HUES64 (cell line): ENCODE measurements around the gene TAB2.
"Not testable (repeated sequence)": the region's sequence is repeated elsewhere in the genome, so short reads cannot be mapped to it uniquely, and the experiment has no call there.

Experiments used
- H3K27ac ChIP-seq: 2 replicates; pipeline ENCODE4 v1.7.0; 2013; ENCODE audit warnings: low read depth, low read length, inconsistent platforms
- H3K27me3 ChIP-seq: 2 replicates; pipeline ENCODE4 v1.6.1; 2013; ENCODE audit warnings: mild to moderate bottlenecking, low read length; ENCODE audit not compliant: insufficient read depth
- H3K36me3 ChIP-seq: 2 replicates; pipeline ENCODE4 v1.6.1; 2013; ENCODE audit warnings: mild to moderate bottlenecking, low read length; ENCODE audit not compliant: insufficient read depth
- H3K4me1 ChIP-seq: 2 replicates; pipeline ENCODE4 v1.6.1; 2013; ENCODE audit warnings: mild to moderate bottlenecking, low read length, moderate library complexity; ENCODE audit not compliant: insufficient read depth
- H3K4me3 ChIP-seq: 2 replicates; pipeline ENCODE4 v1.5.1; 2013; ENCODE audit warnings: mild to moderate bottlenecking, low read length, moderate library complexity
- H3K9ac ChIP-seq: 2 replicates; pipeline ENCODE4 v1.6.1; 2013; ENCODE audit warnings: mild to moderate bottlenecking, low read depth, low read length
- H3K9me3 ChIP-seq: 2 replicates; pipeline ENCODE4 v1.6.1; 2013; ENCODE audit warnings: low read depth, low read length; ENCODE audit not compliant: insufficient read depth
- WGBS: fragments of 150-250, 120-280 bp; methylation state at CpG from one replicate; pipeline ENCODE4 v1.1.7; 2013; ENCODE audit warnings: missing lambda C conversion rate; 5-methylcytosine and 5-hydroxymethylcytosine counted together

Gene TAB2

GRCh38 chr6:149455031-149455732 lies 137.7 kb downstream of the TAB2 start:
- no peak overlapping the region for H3K4me3 ChIP-seq
- WGBS = 91% methylated on average over 11 of the region's 11 CpGs
- H3K27ac ChIP-seq = no peak overlapping the region
- H3K27me3 ChIP-seq = peaks cover 38% of the 10 kb centered on the region
- H3K36me3 ChIP-seq = no peaks in the 10 kb centered on the region
- H3K4me1 ChIP-seq = no peaks in the 10 kb centered on the region
- no peak overlapping the region for H3K9ac ChIP-seq
- H3K9me3 ChIP-seq = no peaks in the 10 kb centered on the region

- Histone ChIP-seq H3K36me3 (no peaks in the 10 kb centered on the region), H3K4me1 (no peaks in the 10 kb centered on the region)
Measured at GRCh38 chr6:149456311-149457021, 139.0 kb downstream of the TAB2 start.

GRCh38 chr6:149457316-149457884 lies 139.9 kb downstream of the TAB2 start:
- no peak overlapping the region for H3K9ac ChIP-seq
- no peak overlapping the region for H3K4me3 ChIP-seq
- H3K9me3 ChIP-seq = no peaks in the 10 kb centered on the region
- no peaks in the 10 kb centered on the region for H3K4me1 ChIP-seq
- H3K27ac ChIP-seq = no peak overlapping the region
- H3K27me3 ChIP-seq = peaks cover 16% of the 10 kb centered on the region
- no peaks in the 10 kb centered on the region for H3K36me3 ChIP-seq
- 91% methylated on average over 7 of the region's 7 CpGs for WGBS

More at GRCh38 chr6:149456311-149457021, 139.0 kb downstream of the TAB2 start:
- no peak overlapping the region for H3K9ac ChIP-seq
- no peak overlapping the region for H3K4me3 ChIP-seq
- no peak overlapping the region for H3K27ac ChIP-seq
- H3K9me3 ChIP-seq = no peaks in the 10 kb centered on the region
- 95% methylated on average over 49 of the region's 49 CpGs for WGBS
- peaks cover 26% of the 10 kb centered on the region for H3K27me3 ChIP-seq

- H3K4me3 ChIP-seq = no peak overlapping the region
- H3K9ac ChIP-seq = no peak overlapping the region
- WGBS = 97% methylated on average over 7 of the region's 7 CpGs
- H3K36me3 ChIP-seq = no peaks in the 10 kb centered on the region
- H3K27me3 ChIP-seq = peaks cover 8% of the 10 kb centered on the region
- H3K27ac ChIP-seq = no peak overlapping the region
- no peaks in the 10 kb centered on the region for H3K4me1 ChIP-seq
- no peaks in the 10 kb centered on the region for H3K9me3 ChIP-seq
Measured at GRCh38 chr6:149458196-149458595, 140.7 kb downstream of the TAB2 start.

- no CpG with 5 or more reads among the region's 1 CpG for WGBS
- Histone ChIP-seq H3K9ac (no peak overlapping the region), H3K27ac (no peak overlapping the region), H3K36me3 (no peaks in the 10 kb centered on the region), H3K9me3 (no peaks in the 10 kb centered on the region), H3K4me1 (no peaks in the 10 kb centered on the region), H3K27me3 (peaks cover 2% of the 10 kb centered on the region; the same call in 1 of the 2 replicates), H3K4me3 (no peak overlapping the region)
Measured at GRCh38 chr6:149458806-149459205, 141.3 kb downstream of the TAB2 start.

GRCh38 chr6:149459761-149460160 lies 142.2 kb downstream of the TAB2 start:
- Histone ChIP-seq H3K9ac (no peak overlapping the region), H3K36me3 (no peaks in the 10 kb centered on the region), H3K4me1 (no peaks in the 10 kb centered on the region), H3K27me3 (peaks cover 2% of the 10 kb centered on the region; the same call in 1 of the 2 replicates), H3K4me3 (no peak overlapping the region), H3K27ac (no peak overlapping the region), H3K9me3 (no peaks in the 10 kb centered on the region)
- WGBS = 92% methylated on average over 5 of the region's 5 CpGs

GRCh38 chr6:149460249-149460648 lies 142.7 kb downstream of the TAB2 start:
- H3K9ac ChIP-seq, H3K27ac ChIP-seq, H3K36me3 ChIP-seq, H3K4me3 ChIP-seq, H3K9me3 ChIP-seq, H3K27me3 ChIP-seq, H3K4me1 ChIP-seq: not testable (repeated sequence)
- WGBS = 94% methylated on average over 3 of the region's 3 CpGs
